ENCODE results near the gene POGK.

DNA sequence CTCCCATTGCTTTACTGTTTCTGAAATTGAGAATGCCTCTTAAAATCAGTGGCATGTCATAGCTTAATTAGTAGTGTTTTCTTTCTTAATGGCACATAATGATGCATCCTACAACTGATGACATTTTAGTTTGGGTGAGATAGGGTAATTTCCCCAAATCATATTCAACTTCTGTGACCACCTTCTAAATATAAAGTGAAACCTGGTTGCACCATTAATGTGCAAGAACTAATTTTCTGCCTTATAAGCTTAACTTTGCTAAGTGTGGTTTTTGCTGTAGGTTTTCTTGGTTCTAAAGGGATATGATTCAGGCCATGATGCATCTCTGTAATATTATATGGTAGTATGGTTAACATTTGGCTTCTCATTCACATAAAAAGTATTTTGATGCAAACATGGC, 8.9 kb downstream of the POGK start:
- TF ChIP-seq, protein P1, sequence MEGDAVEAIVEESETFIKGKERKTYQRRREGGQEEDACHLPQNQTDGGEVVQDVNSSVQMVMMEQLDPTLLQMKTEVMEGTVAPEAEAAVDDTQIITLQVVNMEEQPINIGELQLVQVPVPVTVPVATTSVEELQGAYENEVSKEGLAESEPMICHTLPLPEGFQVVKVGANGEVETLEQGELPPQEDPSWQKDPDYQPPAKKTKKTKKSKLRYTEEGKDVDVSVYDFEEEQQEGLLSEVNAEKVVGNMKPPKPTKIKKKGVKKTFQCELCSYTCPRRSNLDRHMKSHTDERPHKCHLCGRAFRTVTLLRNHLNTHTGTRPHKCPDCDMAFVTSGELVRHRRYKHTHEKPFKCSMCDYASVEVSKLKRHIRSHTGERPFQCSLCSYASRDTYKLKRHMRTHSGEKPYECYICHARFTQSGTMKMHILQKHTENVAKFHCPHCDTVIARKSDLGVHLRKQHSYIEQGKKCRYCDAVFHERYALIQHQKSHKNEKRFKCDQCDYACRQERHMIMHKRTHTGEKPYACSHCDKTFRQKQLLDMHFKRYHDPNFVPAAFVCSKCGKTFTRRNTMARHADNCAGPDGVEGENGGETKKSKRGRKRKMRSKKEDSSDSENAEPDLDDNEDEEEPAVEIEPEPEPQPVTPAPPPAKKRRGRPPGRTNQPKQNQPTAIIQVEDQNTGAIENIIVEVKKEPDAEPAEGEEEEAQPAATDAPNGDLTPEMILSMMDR (IDR thresholded peaks at IDR 0.05) = no peak
- TF ChIP-seq POLR2AphosphoS5 (IDR thresholded peaks at IDR 0.05) (no peak), POLR2A (IDR thresholded peaks at IDR 0.05) (no peak)
